Body of pancreas (tissue), 4 donors: ENCODE data around the gene TRUB1. TPM values are rescaled to one million over a fixed set of nuclear protein-coding genes. Genes with fewer than 3 reads are reported as not detected.
"Not testable (repeated sequence)": the region's sequence is repeated elsewhere in the genome, so short reads cannot be mapped to it uniquely, and the experiment has no call there.

Source experiments
- ATAC-seq: fragments of 150-250 bp; one replicate; pipeline ENCODE4 v1.9.1; 2016
- DNase-seq, 4 donors: peaks; one replicate each; pipeline ENCODE4 v3.0.0-alpha.2; 2019
- H3K27ac ChIP-seq, 4 donors: fragments of 200-600 bp; sonication (generic); 1 replicate in 3 of 4; 2 replicates in 1 of 4; pipeline versions ENCODE4 v1.5.1 to v1.6.1; 2016 to 2019; ENCODE audit warnings: mild to moderate bottlenecking in 1 of 4, mixed read lengths in 1 of 4, moderate library complexity in 1 of 4
- H3K27me3 ChIP-seq, 2 donors: fragments of 200-600 bp; sonication (generic); one replicate each; pipeline ENCODE4 v1.6.0; 2016; ENCODE audit warnings: mild to moderate bottlenecking in 1 of 2
- H3K36me3 ChIP-seq, 2 donors: fragments of 200-600 bp; sonication (generic); replicated peaks in 1 of 2; 2 replicates each; pipeline ENCODE4 v1.5.1; 2016; ENCODE audit warnings: low read depth in 2 of 2; ENCODE audit not compliant: insufficient read depth in 1 of 2
- H3K4me1 ChIP-seq: fragments of 200-600 bp; sonication (generic); one replicate; pipeline ENCODE4 v1.6.0; 2016
- H3K4me3 ChIP-seq, 2 donors: fragments of 200-600 bp; sonication (generic); 1 replicate in 1 of 2; 2 replicates in 1 of 2; pipeline ENCODE4 v1.5.1; 2016 to 2019
- H3K9me3 ChIP-seq, 3 donors: fragments of 200-600 bp; sonication (generic); 1 replicate in 2 of 3; 2 replicates in 1 of 3; pipeline ENCODE4 v1.5.1; 2016
- POLR2A ChIP-seq, 3 donors: fragments of 450-650 bp; IDR thresholded peaks; one replicate each; pipeline ENCODE4 v1.6.1; 2016; ENCODE audit warnings: antibody characterized with exemption in 3 of 3, mild to moderate bottlenecking in 2 of 3
- WGBS, 2 donors: methylation state at CpG; one replicate each; pipeline ENCODE4 v1.1.5; 2017; 5-methylcytosine and 5-hydroxymethylcytosine counted together
- intact Hi-C: fragments of 100-400 bp; cut with DNase I; formaldehyde crosslinking; loops from one replicate; pipeline ENCODE4 v1.15.1; 2023
- total RNA-seq, 2 donors: library from RNA; depleted of rRNA; stranded (reverse); fragments of >200 nt; gene quantifications; one replicate each; pipeline ENCODE4 v1.1.0, GENCODE V29; 2016
- TF ChIP-seq, protein P1 (sequence below), 7 experiments: fragments of 450-650 bp in 4 of 7; fragments of 200-600 bp in 3 of 7; sonication (generic) in 3 of 7; IDR thresholded peaks; one replicate each; pipeline ENCODE4 v1.5.1; 2016 to 2019; ENCODE audit warnings: antibody characterized with exemption in 7 of 7

TRUB1 gene
- total RNA-seq, 2 donors from 2014 or later = 12.2 to 38.2 TPM

DNA sequence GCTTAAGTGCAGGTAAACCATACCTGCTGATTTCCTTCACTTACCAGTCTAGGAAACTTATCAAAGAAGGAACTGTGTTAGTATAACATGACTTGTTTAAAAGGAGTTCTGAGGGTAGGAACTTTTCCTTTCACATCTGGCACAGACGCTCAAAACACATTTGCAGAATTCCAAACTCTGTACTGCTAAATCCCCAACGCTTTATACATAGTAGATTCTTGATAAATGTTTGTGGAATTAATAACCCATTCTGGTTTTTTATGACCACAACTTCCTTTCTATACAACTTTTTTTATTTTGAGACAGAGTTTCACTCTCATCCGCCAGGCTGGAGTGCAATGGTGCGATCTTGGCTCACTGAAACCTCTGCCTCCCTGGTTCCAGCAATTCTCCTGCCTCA lies 7.7 kb upstream of the TRUB1 start:
- H3K36me3 ChIP-seq = no peaks in the 10 kb centered on the region
- peaks cover 11% of the 10 kb centered on the region for H3K4me1 ChIP-seq
- WGBS, 2 donors = 84 to 88% methylated on average over 4 of the region's 4 CpGs
- intact Hi-C loops = no loop called here
- no peaks in the 10 kb centered on the region for H3K27me3 ChIP-seq
- no peaks in the 10 kb centered on the region for H3K9me3 ChIP-seq
- TF ChIP-seq, protein P1, sequence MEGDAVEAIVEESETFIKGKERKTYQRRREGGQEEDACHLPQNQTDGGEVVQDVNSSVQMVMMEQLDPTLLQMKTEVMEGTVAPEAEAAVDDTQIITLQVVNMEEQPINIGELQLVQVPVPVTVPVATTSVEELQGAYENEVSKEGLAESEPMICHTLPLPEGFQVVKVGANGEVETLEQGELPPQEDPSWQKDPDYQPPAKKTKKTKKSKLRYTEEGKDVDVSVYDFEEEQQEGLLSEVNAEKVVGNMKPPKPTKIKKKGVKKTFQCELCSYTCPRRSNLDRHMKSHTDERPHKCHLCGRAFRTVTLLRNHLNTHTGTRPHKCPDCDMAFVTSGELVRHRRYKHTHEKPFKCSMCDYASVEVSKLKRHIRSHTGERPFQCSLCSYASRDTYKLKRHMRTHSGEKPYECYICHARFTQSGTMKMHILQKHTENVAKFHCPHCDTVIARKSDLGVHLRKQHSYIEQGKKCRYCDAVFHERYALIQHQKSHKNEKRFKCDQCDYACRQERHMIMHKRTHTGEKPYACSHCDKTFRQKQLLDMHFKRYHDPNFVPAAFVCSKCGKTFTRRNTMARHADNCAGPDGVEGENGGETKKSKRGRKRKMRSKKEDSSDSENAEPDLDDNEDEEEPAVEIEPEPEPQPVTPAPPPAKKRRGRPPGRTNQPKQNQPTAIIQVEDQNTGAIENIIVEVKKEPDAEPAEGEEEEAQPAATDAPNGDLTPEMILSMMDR (IDR thresholded peaks at IDR 0.05) = no peak
- TF ChIP-seq POLR2A (IDR thresholded peaks at IDR 0.05) = no peak
- DNase-seq (no peak), ATAC-seq (no peak)
- no peak overlapping the region for H3K27ac ChIP-seq
- H3K4me3 ChIP-seq = no peak overlapping the region

DNA sequence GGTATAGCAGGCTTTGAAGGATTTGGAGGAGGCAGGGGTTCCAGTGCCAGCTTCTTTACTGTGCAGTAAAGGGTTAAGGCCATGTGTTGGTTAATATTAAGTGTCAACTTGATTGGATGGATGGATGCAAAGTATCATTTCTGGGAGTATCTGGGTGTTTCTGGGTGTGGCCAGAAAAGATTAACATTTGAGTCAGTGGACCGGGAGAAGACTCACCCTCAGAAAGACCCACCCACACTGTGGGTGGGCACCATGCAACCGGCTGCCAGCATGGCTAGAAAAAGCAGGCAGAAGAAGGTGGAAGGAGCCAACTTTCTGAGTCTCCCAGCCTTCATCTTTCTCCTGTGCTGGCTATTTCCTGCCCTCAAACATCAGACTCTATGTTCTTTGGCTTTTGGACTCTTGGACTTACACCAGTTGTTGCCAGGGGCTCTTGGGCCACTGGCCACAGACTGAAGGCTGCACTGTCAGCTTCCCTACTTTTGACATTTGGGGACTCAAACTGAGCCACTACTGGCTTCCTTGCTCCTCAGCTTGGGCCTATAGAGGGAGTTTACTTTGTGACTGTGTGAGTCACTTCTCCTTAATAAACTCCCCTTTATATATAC lies 6.8 kb upstream of the TRUB1 start:
- TF ChIP-seq, protein P1 (IDR thresholded peaks at IDR 0.05) = no peak
- TF ChIP-seq POLR2A (IDR thresholded peaks at IDR 0.05) = no peak
- WGBS, 2 donors = 72 to 77% methylated on average over 2 of the region's 2 CpGs
- H3K27me3 ChIP-seq = no peaks in the 10 kb centered on the region
- no peaks in the 10 kb centered on the region for H3K9me3 ChIP-seq
- H3K27ac ChIP-seq = no peak overlapping the region
- H3K4me3 ChIP-seq = no peak overlapping the region
- H3K4me1 ChIP-seq = peaks cover 2% of the 10 kb centered on the region
- intact Hi-C loops = no loop called here
- no peaks in the 10 kb centered on the region for H3K36me3 ChIP-seq
- ATAC-seq (no peak), DNase-seq (no peak)

DNA sequence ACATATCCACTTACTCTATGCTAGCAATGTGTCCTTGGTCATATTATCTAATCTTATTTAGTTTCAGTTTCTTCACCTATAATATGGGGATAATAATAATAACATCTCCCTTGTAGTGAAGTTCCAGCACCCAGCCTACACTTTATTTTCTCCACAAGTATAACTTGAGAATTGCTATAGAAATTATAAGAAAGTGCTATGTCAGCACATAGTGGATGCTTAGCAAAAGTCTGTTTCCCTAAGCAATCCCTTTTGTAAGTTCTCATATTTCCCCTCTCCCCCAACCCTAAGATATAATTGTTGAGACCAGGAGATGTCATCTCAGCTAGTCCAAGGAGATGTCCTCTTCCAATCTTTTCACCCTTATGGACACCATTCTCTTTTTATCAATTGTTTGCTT lies 5.8 kb upstream of the TRUB1 start:
- ATAC-seq = no peak
- TF ChIP-seq POLR2A (IDR thresholded peaks at IDR 0.05) = no peak
- TF ChIP-seq, protein P1 (IDR thresholded peaks at IDR 0.05) = no peak
- Histone ChIP-seq H3K27me3 (no peaks in the 10 kb centered on the region), H3K27ac (no peak overlapping the region), H3K4me1 (no peaks in the 10 kb centered on the region), H3K4me3 (no peak overlapping the region), H3K9me3 (no peaks in the 10 kb centered on the region), H3K36me3 (no peaks in the 10 kb centered on the region)
- intact Hi-C loops = no loop called here
- DNase-seq = no peak

DNA sequence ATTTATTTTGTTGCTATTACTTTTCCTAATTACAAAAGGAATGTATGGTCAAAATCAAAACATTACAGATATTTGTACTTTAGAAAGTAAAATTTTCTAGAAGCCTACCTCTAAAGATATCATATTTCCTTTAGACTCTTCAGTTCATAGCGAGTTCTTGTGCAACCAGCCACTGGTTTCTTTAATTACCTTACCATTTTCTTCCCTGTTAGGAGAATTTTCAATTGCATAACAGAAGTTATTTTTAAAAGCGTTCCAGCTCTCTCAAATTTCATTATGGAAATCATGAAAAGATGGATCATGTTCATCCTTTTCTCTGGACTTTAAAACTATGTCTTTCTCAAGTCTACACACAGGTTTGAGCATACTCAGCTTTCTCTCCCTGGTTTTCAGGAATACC lies 5.0 kb upstream of the TRUB1 start:
- Histone ChIP-seq H3K27me3 (no peaks in the 10 kb centered on the region), H3K4me3 (no peak overlapping the region), H3K27ac (no peak overlapping the region), H3K9me3 (no peaks in the 10 kb centered on the region), H3K36me3 (no peaks in the 10 kb centered on the region), H3K4me1 (no peaks in the 10 kb centered on the region)
- intact Hi-C loops = no loop called here
- ATAC-seq = no peak
- TF ChIP-seq, protein P1 (IDR thresholded peaks at IDR 0.05) = no peak
- TF ChIP-seq POLR2A (IDR thresholded peaks at IDR 0.05) = no peak
- DNase-seq = no peak
- WGBS, 2 donors = 76 to 80% methylated on average over 2 of the region's 2 CpGs

DNA sequence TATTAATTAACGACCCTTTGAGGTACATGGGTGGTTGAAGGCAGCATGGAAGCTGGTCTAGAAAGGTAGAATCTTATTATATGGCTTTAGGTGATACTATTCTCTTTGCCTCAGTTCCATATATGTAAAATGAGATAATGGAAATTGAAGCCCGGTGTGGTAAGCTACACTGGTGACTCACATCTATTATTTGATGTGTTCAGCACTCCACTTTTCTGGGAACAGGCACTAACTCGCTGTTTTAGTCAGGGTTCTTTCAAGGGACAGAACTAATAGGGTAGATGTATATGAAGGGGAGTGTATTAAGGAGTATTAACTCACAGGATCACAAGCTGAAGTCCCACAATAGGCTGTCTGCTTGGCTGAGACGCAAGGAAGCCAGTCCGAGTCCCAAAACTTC lies 4.4 kb upstream of the TRUB1 start:
- ATAC-seq (no peak), DNase-seq (no peak)
- Histone ChIP-seq H3K9me3 (no peaks in the 10 kb centered on the region), H3K27me3 (no peaks in the 10 kb centered on the region), H3K4me1 (no peaks in the 10 kb centered on the region), H3K4me3 (no peak overlapping the region), H3K36me3 (no peaks in the 10 kb centered on the region), H3K27ac (no peak overlapping the region)
- intact Hi-C loops = no loop called here
- TF ChIP-seq POLR2A (IDR thresholded peaks at IDR 0.05) = no peak
- TF ChIP-seq, protein P1 (IDR thresholded peaks at IDR 0.05) = no peak
- WGBS, 2 donors = 75 to 79% methylated on average over 5 of the region's 5 CpGs

DNA sequence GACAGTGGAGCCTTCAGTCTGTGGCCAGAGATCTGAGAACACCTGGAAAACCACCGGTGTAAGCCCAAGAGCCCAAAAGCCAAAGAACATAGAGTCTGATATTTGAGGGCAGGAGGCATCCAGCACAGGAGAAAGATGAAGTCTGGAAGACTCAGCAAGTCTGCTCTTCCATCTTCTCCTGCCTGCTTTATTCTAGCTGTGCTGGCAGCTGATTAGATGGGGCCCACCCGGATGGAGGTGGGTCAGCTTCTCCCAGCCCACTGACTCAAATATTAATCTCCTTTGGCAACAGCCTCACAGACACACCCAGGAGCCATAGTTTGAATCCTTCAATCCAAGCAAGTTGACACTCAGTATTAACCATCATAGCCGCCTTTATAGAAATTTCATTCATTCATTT lies 4.0 kb upstream of the TRUB1 start:
- H3K4me1 ChIP-seq, DNase-seq, H3K9me3 ChIP-seq, intact Hi-C loops, H3K27me3 ChIP-seq, H3K36me3 ChIP-seq, H3K4me3 ChIP-seq, H3K27ac ChIP-seq, ATAC-seq: not testable (repeated sequence)
- WGBS, 2 donors = 56 to 73% methylated on average over 3 of the region's 3 CpGs
